HG02870 (cell line): ENCODE data around the gene HNRNPA0.

Source experiments
- ATAC-seq: cut with Tn5 transposase; IDR thresholded peaks from one replicate; pipeline ENCODE4 v1.9.1; 2021; ENCODE audit warnings: mild to moderate bottlenecking, moderate library complexity; ENCODE audit not compliant: unreplicated experiment

HNRNPA0 gene

DNA sequence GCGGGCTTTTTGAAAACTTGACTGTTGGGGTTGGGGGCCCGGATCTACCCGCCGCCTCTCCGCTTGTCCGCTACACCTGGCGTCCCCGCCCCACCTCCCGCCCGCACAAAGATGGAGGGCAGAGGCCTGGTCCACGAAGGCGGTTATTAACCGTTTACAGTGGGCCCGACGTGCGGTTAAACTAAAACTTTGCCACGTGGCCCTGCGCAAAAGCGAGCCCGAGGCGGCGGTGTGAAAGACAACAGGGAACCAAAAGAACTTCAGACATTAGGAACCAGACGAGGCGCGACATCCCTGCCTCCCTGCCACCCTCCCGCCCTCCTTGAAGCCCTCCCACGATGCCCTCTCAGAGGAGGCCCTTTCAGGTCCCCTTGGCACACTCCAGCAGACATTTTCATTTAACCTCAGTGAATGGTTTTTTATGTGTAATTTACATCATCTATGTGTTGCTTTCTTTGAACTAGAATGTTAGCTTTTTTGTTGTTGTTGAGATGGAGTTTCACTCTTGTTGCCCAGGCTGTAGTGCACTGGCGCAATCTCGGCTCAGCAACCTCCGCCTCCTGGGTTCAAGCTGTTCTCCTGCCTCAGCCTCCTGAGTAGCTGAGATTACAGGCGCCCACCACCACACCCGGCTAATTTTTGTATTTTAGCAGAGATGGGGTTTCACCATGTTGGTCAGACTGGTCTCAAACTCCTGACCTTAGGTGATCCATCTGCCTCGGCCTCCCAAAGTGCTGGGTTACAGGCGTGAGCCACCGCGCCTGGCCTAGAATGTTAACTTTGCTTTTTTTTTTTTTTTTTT is 999 bp upstream of the HNRNPA0 start:
- peak; percentile 2 for ATAC-seq

GRCh38 chr5:137753691-137754187 is 424 bp downstream of the HNRNPA0 start:
- peak; percentile 10 for ATAC-seq

GRCh38 chr5:137752905-137753690 is 1.1 kb downstream of the HNRNPA0 start:
- ATAC-seq: no peak

DNA sequence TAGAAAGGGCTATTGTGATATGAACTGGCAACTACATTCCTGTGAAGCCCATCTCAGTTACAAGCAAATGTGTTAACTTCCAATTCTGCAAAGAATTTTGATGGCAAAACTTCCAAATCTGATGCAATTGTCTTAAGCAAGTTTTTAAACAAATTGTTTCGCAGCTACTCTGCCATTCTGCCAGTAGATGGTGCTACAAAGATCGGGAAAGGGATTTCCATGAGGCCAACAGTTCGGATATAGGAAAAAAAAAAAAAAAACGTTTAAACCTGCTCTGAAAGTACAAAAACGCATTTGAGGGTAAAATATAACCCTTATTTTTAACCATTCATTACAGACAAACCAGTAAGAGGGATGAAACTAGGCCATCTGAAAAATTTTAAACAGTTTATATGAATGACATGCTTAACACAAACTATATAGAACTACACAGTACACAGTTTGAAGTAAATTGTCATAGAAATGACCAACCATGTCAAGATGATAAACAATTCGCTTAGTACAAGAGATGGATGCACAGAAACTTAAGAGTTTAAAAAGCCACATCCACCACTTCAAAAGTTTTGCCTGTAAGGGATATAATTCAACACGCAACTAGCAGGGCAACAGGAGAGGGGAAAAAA is 2.2 kb downstream of the HNRNPA0 start:
- no peak for ATAC-seq

GRCh38 chr5:137750436-137750835 is 3.7 kb downstream of the HNRNPA0 start:
- ATAC-seq: no peak

GRCh38 chr5:137747848-137748247 is 6.3 kb downstream of the HNRNPA0 start:
- no peak for ATAC-seq

DNA sequence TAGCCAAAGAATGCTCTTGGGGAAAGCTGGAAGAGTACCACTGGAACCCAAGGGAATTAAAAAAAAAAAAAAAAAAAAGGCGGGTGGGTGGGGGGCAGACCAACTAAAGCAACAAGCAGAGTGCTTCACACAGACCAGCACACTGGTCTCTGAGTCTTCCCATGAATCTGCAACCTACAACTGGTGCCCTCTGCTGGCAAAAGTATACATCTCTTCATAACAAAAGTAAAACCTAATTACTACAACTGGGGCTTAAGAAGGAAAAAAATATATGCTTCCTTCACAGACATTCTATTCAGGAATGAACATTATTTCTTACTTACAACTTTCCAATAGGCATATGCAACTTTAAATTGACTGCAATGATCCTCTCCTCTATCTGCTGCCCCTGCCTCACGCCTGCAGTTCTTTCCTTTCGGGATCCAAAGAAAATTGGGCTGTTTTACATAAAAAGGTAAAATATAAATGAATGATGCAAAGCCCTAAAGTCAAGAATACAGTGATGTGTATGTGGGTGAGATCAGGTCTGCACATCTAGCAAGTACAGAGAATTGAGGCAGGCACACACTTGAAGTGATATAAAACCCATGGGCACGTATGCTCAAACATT is 11.0 kb downstream of the HNRNPA0 start:
- ATAC-seq: peak; percentile 64

DNA sequence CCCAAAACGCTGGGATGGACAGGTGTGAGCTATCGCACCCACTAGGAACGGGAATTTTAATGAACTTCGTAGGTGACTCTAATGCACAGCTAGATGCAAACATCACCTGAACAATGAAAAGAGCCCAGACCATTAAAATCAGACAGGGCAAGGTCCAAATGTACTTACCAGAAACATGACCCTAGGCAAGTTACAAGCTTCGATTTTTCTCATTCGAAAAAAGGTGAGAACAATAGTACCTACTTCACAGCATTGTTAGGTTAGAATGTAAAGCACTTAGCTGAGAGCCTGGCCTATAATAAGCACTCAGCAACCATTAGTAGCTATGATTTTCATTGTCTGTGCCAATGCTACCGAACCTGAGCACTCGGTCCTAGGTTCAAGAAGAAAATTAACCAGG is 12.4 kb downstream of the HNRNPA0 start:
- ATAC-seq: no peak

DNA sequence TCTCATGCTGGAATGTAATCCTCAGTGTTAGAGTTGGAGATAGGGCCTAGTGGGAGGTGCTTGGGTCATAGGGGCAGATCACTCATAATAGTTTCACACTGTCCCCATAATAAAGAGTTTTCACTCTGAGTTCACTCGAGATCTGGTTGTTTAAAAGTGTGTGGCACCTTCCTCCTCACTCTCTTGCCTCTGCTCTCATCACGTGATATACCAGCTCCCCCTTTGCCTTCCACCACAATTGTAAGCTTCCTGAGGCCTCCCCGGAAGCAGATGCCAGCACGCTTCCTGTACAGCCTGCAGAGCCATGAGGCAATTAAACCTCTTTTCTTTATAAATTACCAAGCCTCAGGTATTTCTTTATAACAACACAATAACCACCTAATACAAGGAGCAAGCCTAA is 14.4 kb downstream of the HNRNPA0 start:
- ATAC-seq: no peak

- ATAC-seq: no peak
Observed at GRCh38 chr5:137738947-137739346, 15.2 kb downstream of the HNRNPA0 start.

DNA sequence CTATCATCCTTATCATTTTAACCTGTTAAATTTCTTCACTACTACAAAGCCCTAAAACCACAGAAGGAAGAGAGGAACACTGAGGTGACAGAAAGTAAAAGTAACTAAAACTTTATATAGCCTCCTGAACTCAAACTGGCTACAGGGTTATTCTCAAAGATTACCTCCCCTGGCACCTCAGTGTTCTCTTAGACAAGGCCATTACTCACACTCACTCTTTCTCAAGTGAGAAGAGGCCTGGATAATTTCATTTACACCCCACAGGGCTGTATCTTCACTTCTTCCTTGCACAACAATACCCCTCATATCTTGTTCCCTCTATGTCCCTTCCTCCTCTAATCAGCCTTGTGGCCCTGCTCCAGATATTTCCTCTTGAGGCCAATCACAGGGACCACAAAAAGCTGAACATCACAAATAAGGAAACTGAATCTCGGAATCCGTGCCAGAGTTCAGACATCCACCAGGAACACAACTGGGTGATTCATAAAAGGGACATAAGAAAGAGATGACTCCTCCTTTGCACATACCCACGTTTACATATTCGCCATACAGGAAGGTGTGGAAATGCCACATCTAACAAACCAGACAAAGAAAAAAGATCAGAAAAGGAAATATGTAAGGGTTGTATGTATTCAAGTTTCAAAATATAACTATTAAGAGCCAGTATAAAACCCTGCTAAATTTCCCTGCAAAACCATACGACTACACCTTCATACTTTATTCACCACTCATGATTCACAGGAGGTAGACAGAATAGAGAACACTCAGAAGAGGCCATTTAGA is 16.6 kb downstream of the HNRNPA0 start:
- no peak for ATAC-seq

DNA sequence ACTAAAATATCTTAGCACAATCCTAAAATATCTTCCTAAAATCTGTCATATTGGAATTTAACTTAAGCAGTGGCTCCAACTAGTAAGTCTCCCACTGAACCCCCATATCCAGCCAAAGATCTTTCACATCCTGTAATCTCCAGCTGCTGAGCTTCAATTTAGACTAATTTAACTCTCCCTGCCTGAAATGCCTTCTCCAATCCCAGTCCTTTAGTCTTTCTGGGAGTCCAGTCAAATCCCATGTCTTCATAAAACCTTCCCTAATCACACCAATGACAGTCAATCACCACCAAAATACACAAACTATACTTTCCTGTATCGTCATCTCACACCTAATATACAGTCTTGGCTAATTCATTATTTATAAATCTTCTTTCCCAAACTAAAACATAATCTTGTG is 17.7 kb downstream of the HNRNPA0 start:
- no peak for ATAC-seq

- peak; percentile 54 for ATAC-seq
Observed at GRCh38 chr5:137735555-137736284, 18.4 kb downstream of the HNRNPA0 start, which contains the start of gene KLHL3. KLHL3 (minus strand) TSS chr5:137736089; CDS start chr5:137735646, 443 bp downstream.

GRCh38 chr5:137734962-137735554 is 19.1 kb downstream of the HNRNPA0 start:
- peak; percentile 14 for ATAC-seq

GRCh38 chr5:137734331-137734730 is 19.8 kb downstream of the HNRNPA0 start:
- no peak for ATAC-seq

- ATAC-seq: no peak
Observed at GRCh38 chr5:137733922-137734321, 20.2 kb downstream of the HNRNPA0 start.

DNA sequence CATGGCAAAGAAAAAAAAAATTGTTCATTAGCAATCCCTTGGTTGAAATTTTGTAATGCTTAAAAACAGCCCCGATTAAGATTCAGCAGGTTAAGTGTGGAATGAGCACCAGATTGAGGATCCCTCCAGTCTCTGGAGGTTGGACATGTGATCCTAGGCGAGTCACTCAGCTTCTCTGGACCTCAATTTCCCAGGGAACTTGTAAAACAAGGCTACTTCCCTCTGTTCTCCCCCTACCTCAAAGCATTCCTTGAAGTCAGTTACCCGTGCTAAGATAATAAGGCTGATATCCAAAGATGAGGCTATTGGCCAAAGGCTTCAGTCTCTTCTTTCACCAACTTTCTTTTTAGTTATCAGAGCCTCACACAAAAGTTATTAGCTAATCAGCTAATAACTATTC is 21.2 kb downstream of the HNRNPA0 start:
- no peak for ATAC-seq

DNA sequence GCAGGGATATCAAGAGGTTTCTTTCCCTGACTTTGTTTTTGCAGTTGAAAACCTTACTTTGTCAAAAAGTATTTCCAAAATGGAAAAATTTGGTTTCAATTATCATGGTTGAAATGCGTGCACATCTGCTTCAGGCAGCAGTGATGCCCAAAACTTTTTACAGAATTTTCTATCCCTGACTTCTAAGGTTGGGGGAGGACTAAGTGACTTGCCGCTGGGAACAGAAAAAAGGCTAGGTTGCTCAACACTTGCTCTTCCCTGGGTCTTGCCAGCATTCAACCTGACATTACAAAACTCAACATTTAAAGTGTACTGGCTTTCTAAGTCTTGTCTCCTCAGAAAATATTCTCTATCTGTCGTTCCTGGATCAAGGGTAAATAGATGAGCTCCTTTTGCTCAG is 23.0 kb downstream of the HNRNPA0 start:
- no peak for ATAC-seq

GRCh38 chr5:137730336-137730735 is 23.8 kb downstream of the HNRNPA0 start:
- ATAC-seq: no peak
